Endodermal cell (in vitro differentiated cells): Measurements from ENCODE around the gene BTNL3. TPM values are rescaled to one million over a fixed set of nuclear protein-coding genes. Genes with fewer than 3 reads are reported as not detected.

Experiments
- DNase-seq: peaks from one replicate; pipeline ENCODE4 v3.0.0-alpha.2; 2017
- H3K27ac ChIP-seq: 2 replicates; pipeline ENCODE4 v1.5.1; 2013; ENCODE audit warnings: mild to moderate bottlenecking, low read depth, low read length, moderate library complexity
- H3K27me3 ChIP-seq: 2 replicates; pipeline ENCODE4 v1.6.1; 2013; ENCODE audit warnings: mild to moderate bottlenecking, low read length, moderate library complexity; ENCODE audit not compliant: insufficient read depth, control insufficient read depth, poor library complexity, severe bottlenecking
- H3K36me3 ChIP-seq: 2 replicates; pipeline ENCODE4 v1.7.0; 2013; ENCODE audit warnings: mild to moderate bottlenecking, low read length, moderate library complexity; ENCODE audit not compliant: control insufficient read depth, insufficient read depth
- H3K4me1 ChIP-seq: one replicate; pipeline ENCODE4 v1.7.0; 2013; ENCODE audit warnings: low read length; ENCODE audit not compliant: control insufficient read depth, insufficient read depth
- H3K4me3 ChIP-seq: 2 replicates; pipeline ENCODE4 v1.5.1; 2013; ENCODE audit warnings: mild to moderate bottlenecking, low read length, moderate library complexity
- H3K9ac ChIP-seq: 2 replicates; pipeline ENCODE4 v1.6.1; 2013; ENCODE audit warnings: mild to moderate bottlenecking, low read length, moderate library complexity; ENCODE audit not compliant: poor library complexity, severe bottlenecking; ENCODE audit errors: extremely low read depth
- H3K9me3 ChIP-seq: 2 replicates; pipeline ENCODE4 v1.6.1; 2013; ENCODE audit warnings: mild to moderate bottlenecking, low read length, moderate library complexity; ENCODE audit not compliant: control insufficient read depth
- H3K27ac Mint-ChIP-seq: 2 replicates; pipeline ENCODE4 v1.8.0; 2020; ENCODE audit warnings: mixed read lengths
- H3K27me3 Mint-ChIP-seq: 2 replicates; pipeline ENCODE4 v1.8.0; 2021; ENCODE audit warnings: mild to moderate bottlenecking, mixed read lengths; ENCODE audit not compliant: insufficient read depth
- H3K36me3 Mint-ChIP-seq: 2 replicates; pipeline ENCODE4 v1.8.0; 2020; ENCODE audit warnings: low read depth, mixed read lengths
- H3K4me1 Mint-ChIP-seq: 2 replicates; pipeline ENCODE4 v1.8.0; 2020; ENCODE audit warnings: mixed read lengths
- H3K4me3 Mint-ChIP-seq: 2 replicates; pipeline ENCODE4 v1.8.0; 2020; ENCODE audit warnings: mild to moderate bottlenecking, moderate library complexity, mixed read lengths
- H3K9me3 Mint-ChIP-seq: 2 replicates; pipeline ENCODE4 v1.8.0; 2020; ENCODE audit warnings: mild to moderate bottlenecking, mixed read lengths
- CTCF ChIP-seq: fragments of 200-600 bp; sonication (generic); conservative IDR thresholded peaks from 2 replicates; pipeline ENCODE4 v1.5.0; 2021; ENCODE audit warnings: antibody characterized with exemption, mild to moderate bottlenecking
- WGBS, 2 experiments: methylation state at CpG; one replicate each; pipeline versions ENCODE4 v1.1.5 to v1.1.7; 2013; ENCODE audit warnings: missing lambda C conversion rate in 2 of 2, mixed read lengths in 1 of 2; ENCODE audit not compliant: insufficient coverage in 1 of 2, insufficient read length in 1 of 2; 5-methylcytosine and 5-hydroxymethylcytosine counted together
- total RNA-seq, 2 donors: library from RNA; stranded (reverse); fragmentation: NEBNext Ultra II Directional in 1 of 2; extraction: Animal tissue kit (Norgen Biotek cat#: 25700) in 1 of 2; gene quantifications; 2 replicates in 1 of 2; 3 replicates in 1 of 2; pipeline ENCODE4 v1.2.1, GENCODE V29; 2021

Gene BTNL3
- total RNA-seq, 2 donors from 2014 or later = not detected

GRCh38 chr5:181035991-181036815 is 47.6 kb downstream of the BTNL3 start:
- H3K27ac Mint-ChIP-seq = no peak overlapping the region
- Histone ChIP-seq H3K4me3 (no peak overlapping the region), H3K9ac (no peak overlapping the region), H3K27me3 (no peaks in the 10 kb centered on the region), H3K36me3 (no peaks in the 10 kb centered on the region), H3K4me1 (no peaks in the 10 kb centered on the region), H3K9me3 (peaks cover 11% of the 10 kb centered on the region), H3K27ac (no peak overlapping the region)
- H3K4me1 Mint-ChIP-seq = peaks cover 5% of the 10 kb centered on the region
- H3K9me3 Mint-ChIP-seq = peaks cover 14% of the 10 kb centered on the region
- no peaks in the 10 kb centered on the region for H3K36me3 Mint-ChIP-seq
- peaks cover 40% of the 10 kb centered on the region for H3K27me3 Mint-ChIP-seq
- H3K4me3 Mint-ChIP-seq = no peak overlapping the region
- 80% methylated on average over 12 to 20 of the region's 20 CpGs for WGBS, 2 experiments
- TF ChIP-seq CTCF = no peak
- peak; percentile 45 for DNase-seq

- 75 to 80% methylated on average over 10 to 13 of the region's 13 CpGs for WGBS, 2 experiments
- H3K9me3 ChIP-seq = peaks cover 11% of the 10 kb centered on the region
- no peak overlapping the region for H3K27ac ChIP-seq
- H3K4me3 Mint-ChIP-seq = no peak overlapping the region
- H3K4me1 ChIP-seq = no peaks in the 10 kb centered on the region
- DNase-seq = peak; percentile 44
- H3K4me1 Mint-ChIP-seq = peaks cover 5% of the 10 kb centered on the region
- H3K27me3 Mint-ChIP-seq = peaks cover 42% of the 10 kb centered on the region
- H3K36me3 Mint-ChIP-seq = no peaks in the 10 kb centered on the region
- H3K9me3 Mint-ChIP-seq = peaks cover 11% of the 10 kb centered on the region
- no peaks in the 10 kb centered on the region for H3K27me3 ChIP-seq
- no peak for TF ChIP-seq CTCF
- H3K4me3 ChIP-seq = no peak overlapping the region
- no peaks in the 10 kb centered on the region for H3K36me3 ChIP-seq
- no peak overlapping the region for H3K27ac Mint-ChIP-seq
- H3K9ac ChIP-seq = no peak overlapping the region
Observed at GRCh38 chr5:181036816-181037364, 48.2 kb downstream of the BTNL3 start.

- H3K9ac ChIP-seq = no peak overlapping the region
- H3K4me3 ChIP-seq = no peak overlapping the region
- Mint-ChIP-seq H3K4me3 (no peak overlapping the region), H3K36me3 (no peaks in the 10 kb centered on the region), H3K27me3 (peaks cover 45% of the 10 kb centered on the region), H3K27ac (no peak overlapping the region), H3K4me1 (peaks cover 5% of the 10 kb centered on the region), H3K9me3 (peaks cover 9% of the 10 kb centered on the region)
- no peaks in the 10 kb centered on the region for H3K27me3 ChIP-seq
- peak; percentile 76 for DNase-seq
- WGBS, 2 experiments = 66% methylated on average over 4 of the region's 4 CpGs; no CpG with 5 or more reads in 1 of the 2 experiments
- no peak for TF ChIP-seq CTCF
- no peak overlapping the region for H3K27ac ChIP-seq
- H3K36me3 ChIP-seq = no peaks in the 10 kb centered on the region
- H3K4me1 ChIP-seq = no peaks in the 10 kb centered on the region
- peaks cover 11% of the 10 kb centered on the region for H3K9me3 ChIP-seq
Observed at GRCh38 chr5:181037365-181037861, 48.8 kb downstream of the BTNL3 start.
